Testis (tissue), 3 donors: ENCODE results near the gene MGAT5. TPM values are rescaled to one million over a fixed set of nuclear protein-coding genes. Genes with fewer than 3 reads are reported as not detected.

ENCODE experiments used
- DNase-seq: peaks from one replicate; pipeline ENCODE4 v3.0.0-alpha.2; 2019
- H3K27ac ChIP-seq, 2 donors: fragments of 200-600 bp; sonication (generic); one replicate each; pipeline ENCODE4 v1.5.1; 2019
- H3K27me3 ChIP-seq: fragments of 200-600 bp; sonication (generic); one replicate; pipeline ENCODE4 v1.5.1; 2019
- H3K36me3 ChIP-seq: fragments of 200-600 bp; sonication (generic); one replicate; pipeline ENCODE4 v1.5.1; 2017; ENCODE audit warnings: low read depth; ENCODE audit errors: missing control alignments
- H3K4me1 ChIP-seq: fragments of 200-600 bp; sonication (generic); one replicate; pipeline ENCODE4 v1.5.1; 2019
- H3K4me3 ChIP-seq, 2 donors: fragments of 200-600 bp; sonication (generic); one replicate each; pipeline ENCODE4 v1.5.1; 2017 to 2019
- H3K9me3 ChIP-seq: fragments of 200-600 bp; sonication (generic); one replicate; pipeline ENCODE4 v1.5.1; 2017
- POLR2A ChIP-seq: fragments of 450-650 bp; IDR thresholded peaks from one replicate; pipeline ENCODE4 v1.6.1; 2017; ENCODE audit warnings: antibody characterized with exemption, mild to moderate bottlenecking, moderate library complexity
- WGBS, 2 donors: methylation state at CpG; one replicate each; pipeline ENCODE4 v1.1.5; 2018; 5-methylcytosine and 5-hydroxymethylcytosine counted together
- intact Hi-C: fragments of 100-400 bp; cut with DNase I; formaldehyde crosslinking; loops from one replicate; pipeline ENCODE4 v1.15.1; 2023; ENCODE audit warnings: low total_unique reads
- polyA plus RNA-seq: library from polyadenylated mRNA; stranded (reverse); fragments of 350-450 nt; fragmentation: Illumina TruSeq; extraction: RNeasy Lipid Tissue Mini Kit (QIAGEN cat#74804); gene quantifications from one replicate; pipeline ENCODE4 v1.2.3, GENCODE V29; 2014; ENCODE audit warnings: low read depth, low replicate concordance; ENCODE audit not compliant: insufficient read depth
- total RNA-seq, 2 donors: library from RNA; depleted of rRNA; stranded (reverse); fragments of >200 nt; gene quantifications; one replicate each; pipeline ENCODE4 v1.2.3, GENCODE V29; 2016
- TF ChIP-seq, protein P1 (sequence below), 3 experiments: fragments of 450-650 bp in 2 of 3; fragments of 200-600 bp in 1 of 3; sonication (generic) in 1 of 3; IDR thresholded peaks; one replicate each; pipeline ENCODE4 v1.5.1; 2016 to 2019; ENCODE audit warnings: antibody characterized with exemption in 3 of 3, mild to moderate bottlenecking in 2 of 3, moderate library complexity in 1 of 3

The MGAT5 gene
- total and polyA plus RNA-seq, 3 donors from 2014 or later = 31.6 to 73.8 (median 64.5) TPM

DNA sequence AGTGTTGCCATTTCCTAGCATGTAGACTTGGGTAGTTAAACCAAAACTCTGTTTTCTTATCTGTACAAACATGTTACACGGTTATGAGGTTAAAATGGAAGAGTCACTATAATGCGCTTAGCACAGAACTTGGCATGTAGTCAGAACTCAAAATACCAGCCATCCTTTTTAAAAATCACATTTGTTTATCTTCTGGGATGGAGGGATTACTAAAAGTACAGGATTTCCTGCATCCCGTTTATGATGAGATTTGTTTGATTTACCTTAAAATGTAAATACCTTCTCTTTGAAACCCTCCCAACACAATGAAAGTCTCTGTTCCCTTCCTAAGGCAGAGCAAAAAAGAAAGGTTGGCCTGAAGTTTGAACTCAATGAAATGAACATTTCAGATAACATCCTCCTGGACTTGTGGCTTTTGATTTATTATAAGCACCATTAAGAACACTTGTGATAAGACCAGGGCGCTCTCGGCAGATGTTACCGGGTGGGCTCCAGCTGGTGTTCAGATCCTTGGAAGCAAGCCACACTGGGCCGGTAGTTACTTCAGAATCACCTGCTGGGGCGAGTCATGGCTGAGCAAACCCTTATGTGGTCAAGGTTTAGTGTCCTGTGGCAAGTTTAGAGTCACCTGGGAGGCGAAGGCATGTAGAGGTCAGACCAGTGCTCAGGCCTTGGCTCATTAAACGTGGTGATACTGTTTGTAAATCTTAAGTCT, 105.7 kb downstream of the MGAT5 start:
- no peaks in the 10 kb centered on the region for H3K9me3 ChIP-seq
- intact Hi-C loops = no loop called here
- no peaks in the 10 kb centered on the region for H3K36me3 ChIP-seq
- no peaks in the 10 kb centered on the region for H3K4me1 ChIP-seq
- no peak for DNase-seq
- TF ChIP-seq, protein P1, sequence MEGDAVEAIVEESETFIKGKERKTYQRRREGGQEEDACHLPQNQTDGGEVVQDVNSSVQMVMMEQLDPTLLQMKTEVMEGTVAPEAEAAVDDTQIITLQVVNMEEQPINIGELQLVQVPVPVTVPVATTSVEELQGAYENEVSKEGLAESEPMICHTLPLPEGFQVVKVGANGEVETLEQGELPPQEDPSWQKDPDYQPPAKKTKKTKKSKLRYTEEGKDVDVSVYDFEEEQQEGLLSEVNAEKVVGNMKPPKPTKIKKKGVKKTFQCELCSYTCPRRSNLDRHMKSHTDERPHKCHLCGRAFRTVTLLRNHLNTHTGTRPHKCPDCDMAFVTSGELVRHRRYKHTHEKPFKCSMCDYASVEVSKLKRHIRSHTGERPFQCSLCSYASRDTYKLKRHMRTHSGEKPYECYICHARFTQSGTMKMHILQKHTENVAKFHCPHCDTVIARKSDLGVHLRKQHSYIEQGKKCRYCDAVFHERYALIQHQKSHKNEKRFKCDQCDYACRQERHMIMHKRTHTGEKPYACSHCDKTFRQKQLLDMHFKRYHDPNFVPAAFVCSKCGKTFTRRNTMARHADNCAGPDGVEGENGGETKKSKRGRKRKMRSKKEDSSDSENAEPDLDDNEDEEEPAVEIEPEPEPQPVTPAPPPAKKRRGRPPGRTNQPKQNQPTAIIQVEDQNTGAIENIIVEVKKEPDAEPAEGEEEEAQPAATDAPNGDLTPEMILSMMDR (IDR thresholded peaks at IDR 0.05) = no peak
- TF ChIP-seq POLR2A = no peak
- WGBS, 2 donors = 63 to 66% methylated on average over 7 to 10 of the region's 10 CpGs
- H3K27ac ChIP-seq = no peak overlapping the region
- H3K4me3 ChIP-seq = no peak overlapping the region
- H3K27me3 ChIP-seq = no peaks in the 10 kb centered on the region

DNA sequence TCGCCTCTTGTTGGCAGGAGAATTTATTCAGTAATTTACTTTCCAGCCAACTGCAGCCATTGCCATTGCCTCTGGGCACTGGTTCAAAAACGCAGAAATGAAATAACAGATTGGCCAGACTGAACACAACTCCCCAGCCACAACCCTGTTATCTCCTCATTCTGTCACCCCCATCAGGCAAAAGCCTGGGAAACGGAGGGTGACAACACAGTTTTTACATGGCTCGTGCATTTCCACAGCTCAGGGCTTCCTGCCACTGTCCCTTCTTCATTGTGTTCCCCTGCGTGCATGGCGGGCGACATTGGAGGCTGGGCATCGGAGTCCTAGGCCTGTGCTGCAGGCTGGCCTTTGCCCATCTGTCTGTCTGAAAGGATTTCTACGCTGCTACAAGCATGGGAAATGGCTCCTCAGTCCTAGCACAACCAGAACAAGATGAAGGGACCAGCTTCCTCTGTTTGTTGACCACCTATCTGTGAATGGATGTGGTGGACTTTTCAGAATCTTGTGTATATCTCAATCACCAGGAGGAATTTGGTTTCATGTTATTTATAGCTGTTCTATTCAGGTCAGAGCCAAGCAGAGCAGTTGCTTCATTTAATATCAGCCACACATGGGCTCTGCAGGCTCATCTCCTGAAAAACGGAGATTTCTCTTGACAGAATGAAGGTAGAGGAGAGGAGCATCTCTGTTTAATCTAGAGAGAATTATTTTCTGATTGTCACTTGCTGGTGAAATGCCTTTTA, 107.0 kb downstream of the MGAT5 start:
- H3K4me3 ChIP-seq = no peak overlapping the region
- 82 to 83% methylated on average over 10 of the region's 10 CpGs for WGBS, 2 donors
- no peaks in the 10 kb centered on the region for H3K9me3 ChIP-seq
- intact Hi-C loops = no loop called here
- TF ChIP-seq, protein P1 (IDR thresholded peaks at IDR 0.05) = no peak
- TF ChIP-seq POLR2A = no peak
- H3K36me3 ChIP-seq = no peaks in the 10 kb centered on the region
- no peak for DNase-seq
- no peak overlapping the region for H3K27ac ChIP-seq
- H3K4me1 ChIP-seq = no peaks in the 10 kb centered on the region
- H3K27me3 ChIP-seq = no peaks in the 10 kb centered on the region

DNA sequence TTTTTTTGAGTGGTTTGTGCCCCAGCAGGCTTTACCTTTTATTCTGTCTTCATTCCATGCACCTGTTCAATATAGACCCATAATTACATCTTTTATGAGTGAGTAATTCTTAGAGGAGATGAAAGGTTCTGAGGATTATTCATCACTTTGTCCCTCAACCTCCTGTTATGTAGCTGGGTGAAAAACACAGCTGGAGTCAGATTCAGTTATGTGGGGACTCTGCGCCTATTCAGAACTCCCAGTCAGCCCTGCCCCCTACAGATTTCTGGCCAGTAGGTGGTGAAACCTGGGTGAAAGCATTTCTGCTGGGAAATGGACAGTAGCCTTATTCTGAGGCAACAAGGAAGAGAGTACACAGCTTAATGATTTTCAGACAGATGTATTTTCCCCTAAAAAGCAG, 107.8 kb downstream of the MGAT5 start:
- Histone ChIP-seq H3K9me3 (no peaks in the 10 kb centered on the region), H3K4me1 (no peaks in the 10 kb centered on the region), H3K27ac (no peak overlapping the region), H3K36me3 (no peaks in the 10 kb centered on the region), H3K27me3 (no peaks in the 10 kb centered on the region), H3K4me3 (no peak overlapping the region)
- intact Hi-C loops = no loop called here
- DNase-seq = no peak
- 82 to 91% methylated on average over 1 of the region's 1 CpG for WGBS, 2 donors
- TF ChIP-seq POLR2A = no peak
- TF ChIP-seq, protein P1 (IDR thresholded peaks at IDR 0.05) = no peak

DNA sequence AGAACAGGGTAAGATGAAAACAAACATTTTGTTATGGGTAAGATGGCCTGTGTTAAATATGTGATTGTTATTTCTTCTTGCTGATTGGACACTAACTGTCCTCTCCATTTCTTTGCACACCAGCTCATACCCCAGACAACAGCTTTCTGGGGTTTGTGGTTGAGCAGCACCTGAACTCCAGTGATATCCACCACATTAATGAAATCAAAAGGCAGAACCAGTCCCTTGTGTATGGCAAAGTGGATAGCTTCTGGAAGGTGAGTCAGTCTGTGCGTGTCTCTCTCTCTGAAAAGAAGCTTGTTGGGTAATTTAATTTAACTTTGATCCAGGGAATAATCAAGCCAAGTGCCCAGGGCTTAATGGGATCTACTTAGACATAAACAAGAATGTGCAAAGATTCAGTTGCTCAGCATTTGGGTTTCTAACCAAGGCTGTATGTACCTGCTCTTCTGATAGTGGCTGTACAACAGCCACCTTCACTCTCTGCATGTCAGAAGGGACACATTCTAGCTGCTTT, 108.3 kb downstream of the MGAT5 start:
- H3K4me1 ChIP-seq = peaks cover under 1% of the 10 kb centered on the region
- DNase-seq = no peak
- H3K4me3 ChIP-seq = no peak overlapping the region
- TF ChIP-seq POLR2A = no peak
- TF ChIP-seq, protein P1 (IDR thresholded peaks at IDR 0.05) = no peak
- H3K27ac ChIP-seq = no peak overlapping the region
- 90% methylated on average over 1 of the region's 1 CpG for WGBS, 2 donors
- intact Hi-C loops = no loop called here
- H3K27me3 ChIP-seq = no peaks in the 10 kb centered on the region
- H3K36me3 ChIP-seq = no peaks in the 10 kb centered on the region
- no peaks in the 10 kb centered on the region for H3K9me3 ChIP-seq
